ENCODE results near the gene ZFP62.

The ZFP62 gene

DNA sequence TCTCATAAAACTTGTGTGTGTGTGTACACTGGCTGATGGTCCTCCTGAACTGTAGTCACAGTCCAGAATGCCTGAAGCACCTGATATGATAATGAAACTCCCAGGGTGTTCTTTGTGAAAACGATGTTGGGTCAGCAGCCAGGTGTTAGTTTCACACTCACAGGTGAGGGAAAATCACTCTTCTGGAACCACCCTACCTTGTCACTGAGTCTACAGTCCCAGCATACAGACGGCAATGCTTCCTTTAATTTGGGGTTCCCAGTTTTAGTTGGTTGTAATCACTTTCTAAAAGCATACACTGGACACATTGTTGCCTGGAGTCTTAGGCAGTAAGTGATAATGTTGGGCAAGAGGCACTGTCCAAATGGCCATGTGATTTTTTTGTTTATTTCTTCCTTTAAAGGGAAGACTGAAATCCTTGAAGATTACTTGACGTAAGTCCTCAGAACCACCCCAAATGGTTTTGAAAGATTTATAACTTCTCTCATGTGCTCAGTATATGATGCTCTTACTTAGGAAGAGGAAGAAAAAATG lies 40.2 kb downstream of the ZFP62 start:
- peaks cover 0 to 6% of the 10 kb centered on the region in 2 experiments for H3K4me1 ChIP-seq (ENCODE audit: control insufficient read depth in 1 of 2, insufficient read depth in 1 of 2, low read depth in 1 of 2, low read length in 1 of 2)
- H3K9me3 ChIP-seq = no peaks in the 10 kb centered on the region
- TF ChIP-seq, protein P1, sequence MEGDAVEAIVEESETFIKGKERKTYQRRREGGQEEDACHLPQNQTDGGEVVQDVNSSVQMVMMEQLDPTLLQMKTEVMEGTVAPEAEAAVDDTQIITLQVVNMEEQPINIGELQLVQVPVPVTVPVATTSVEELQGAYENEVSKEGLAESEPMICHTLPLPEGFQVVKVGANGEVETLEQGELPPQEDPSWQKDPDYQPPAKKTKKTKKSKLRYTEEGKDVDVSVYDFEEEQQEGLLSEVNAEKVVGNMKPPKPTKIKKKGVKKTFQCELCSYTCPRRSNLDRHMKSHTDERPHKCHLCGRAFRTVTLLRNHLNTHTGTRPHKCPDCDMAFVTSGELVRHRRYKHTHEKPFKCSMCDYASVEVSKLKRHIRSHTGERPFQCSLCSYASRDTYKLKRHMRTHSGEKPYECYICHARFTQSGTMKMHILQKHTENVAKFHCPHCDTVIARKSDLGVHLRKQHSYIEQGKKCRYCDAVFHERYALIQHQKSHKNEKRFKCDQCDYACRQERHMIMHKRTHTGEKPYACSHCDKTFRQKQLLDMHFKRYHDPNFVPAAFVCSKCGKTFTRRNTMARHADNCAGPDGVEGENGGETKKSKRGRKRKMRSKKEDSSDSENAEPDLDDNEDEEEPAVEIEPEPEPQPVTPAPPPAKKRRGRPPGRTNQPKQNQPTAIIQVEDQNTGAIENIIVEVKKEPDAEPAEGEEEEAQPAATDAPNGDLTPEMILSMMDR (IDR thresholded peaks at IDR 0.05) = no peak
- H3K27ac ChIP-seq = peak overlapping the region; percentile 55
- H3K36me3 ChIP-seq = no peaks in the 10 kb centered on the region
- H3K27me3 ChIP-seq = peaks cover 27% of the 10 kb centered on the region
- no peak overlapping the region for H3K4me3 ChIP-seq (ENCODE audit: low read depth in 1 of 2, low read length in 1 of 2)

DNA sequence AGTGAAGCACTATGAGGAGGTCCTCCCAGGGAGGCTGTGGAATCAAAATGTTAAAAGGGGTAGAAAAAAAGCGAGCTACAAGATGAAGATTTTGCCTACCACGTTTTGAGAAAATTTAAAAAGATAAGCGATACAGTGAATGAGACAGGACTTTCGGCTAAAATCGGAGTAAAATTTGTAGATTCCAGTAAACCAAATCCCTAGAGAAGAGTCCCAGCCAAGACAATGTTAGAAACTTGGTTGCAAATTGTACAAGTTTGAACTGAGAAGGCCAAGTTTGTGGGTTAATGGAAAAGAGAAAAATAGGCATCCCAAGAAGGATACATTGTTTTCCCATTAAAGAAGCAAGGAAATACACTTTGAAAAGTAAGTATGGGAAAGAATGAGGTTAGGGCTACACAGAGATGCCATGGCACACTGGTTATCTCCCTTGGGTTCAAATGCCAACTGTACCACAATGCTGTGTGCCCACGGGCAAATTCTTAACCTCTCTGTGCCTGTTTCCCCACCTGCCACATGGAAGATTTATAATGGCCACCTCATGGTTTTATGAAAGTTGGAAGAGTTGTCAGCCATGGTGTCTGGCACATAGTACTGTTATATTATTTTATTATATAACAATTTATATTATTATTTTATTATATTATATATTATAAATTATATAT lies 42.3 kb downstream of the ZFP62 start:
- TF ChIP-seq, protein P1 (IDR thresholded peaks at IDR 0.05) = no peak
- no peaks in the 10 kb centered on the region for H3K9me3 ChIP-seq
- H3K4me3 ChIP-seq (ENCODE audit: low read depth in 1 of 2, low read length in 1 of 2) = no peak overlapping the region
- peaks cover 27% of the 10 kb centered on the region for H3K27me3 ChIP-seq
- no peak overlapping the region for H3K27ac ChIP-seq
- peaks cover 6 to 13% of the 10 kb centered on the region in 2 experiments for H3K4me1 ChIP-seq (ENCODE audit: control insufficient read depth in 1 of 2, insufficient read depth in 1 of 2, low read depth in 1 of 2, low read length in 1 of 2)
- no peaks in the 10 kb centered on the region for H3K36me3 ChIP-seq

DNA sequence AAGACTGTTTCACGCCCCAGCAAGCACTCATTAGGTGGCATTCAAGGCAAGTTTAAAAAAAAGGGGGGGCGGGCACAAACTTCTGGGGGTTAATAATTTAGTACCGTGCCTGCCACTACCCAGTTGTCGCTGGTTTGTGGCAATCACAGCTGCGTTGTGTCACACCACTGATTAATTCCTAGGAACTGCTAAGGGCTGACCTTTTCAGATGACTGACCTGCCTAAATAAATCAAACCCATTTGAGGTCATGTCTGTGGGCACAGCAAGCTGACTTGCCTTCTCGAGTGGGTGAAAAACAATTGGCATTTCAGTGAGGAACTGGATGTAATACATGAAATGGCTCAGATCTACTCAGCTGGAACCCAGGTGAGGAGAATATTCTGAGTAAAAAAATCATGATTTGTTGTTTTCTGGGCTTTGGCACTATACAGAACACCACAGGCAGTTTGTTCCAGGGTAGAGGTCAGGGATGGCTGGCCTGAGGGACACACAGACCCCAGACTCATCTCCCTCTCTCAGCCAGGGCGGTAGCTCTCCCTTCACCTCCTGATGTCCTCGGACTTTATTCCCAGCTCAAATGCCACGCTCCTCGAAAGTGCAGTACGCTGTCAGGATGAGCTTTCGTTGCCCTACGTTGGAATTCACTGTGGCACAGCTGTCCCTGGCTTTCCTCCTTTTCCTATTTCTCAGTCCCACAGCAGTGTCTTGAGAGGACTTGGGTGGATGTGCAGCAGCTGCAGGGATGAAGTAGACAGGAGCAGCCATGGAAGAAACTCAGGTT lies 43.0 kb downstream of the ZFP62 start:
- Histone ChIP-seq H3K27me3 (peaks cover 27% of the 10 kb centered on the region), H3K27ac (no peak overlapping the region), H3K4me1 (ENCODE audit: control insufficient read depth in 1 of 2, insufficient read depth in 1 of 2, low read depth in 1 of 2, low read length in 1 of 2) (peaks cover 6 to 13% of the 10 kb centered on the region in 2 experiments), H3K36me3 (no peaks in the 10 kb centered on the region), H3K9me3 (no peaks in the 10 kb centered on the region), H3K4me3 (ENCODE audit: low read depth in 1 of 2, low read length in 1 of 2) (no peak overlapping the region)
- TF ChIP-seq, protein P1 (IDR thresholded peaks at IDR 0.05) = no peak

DNA sequence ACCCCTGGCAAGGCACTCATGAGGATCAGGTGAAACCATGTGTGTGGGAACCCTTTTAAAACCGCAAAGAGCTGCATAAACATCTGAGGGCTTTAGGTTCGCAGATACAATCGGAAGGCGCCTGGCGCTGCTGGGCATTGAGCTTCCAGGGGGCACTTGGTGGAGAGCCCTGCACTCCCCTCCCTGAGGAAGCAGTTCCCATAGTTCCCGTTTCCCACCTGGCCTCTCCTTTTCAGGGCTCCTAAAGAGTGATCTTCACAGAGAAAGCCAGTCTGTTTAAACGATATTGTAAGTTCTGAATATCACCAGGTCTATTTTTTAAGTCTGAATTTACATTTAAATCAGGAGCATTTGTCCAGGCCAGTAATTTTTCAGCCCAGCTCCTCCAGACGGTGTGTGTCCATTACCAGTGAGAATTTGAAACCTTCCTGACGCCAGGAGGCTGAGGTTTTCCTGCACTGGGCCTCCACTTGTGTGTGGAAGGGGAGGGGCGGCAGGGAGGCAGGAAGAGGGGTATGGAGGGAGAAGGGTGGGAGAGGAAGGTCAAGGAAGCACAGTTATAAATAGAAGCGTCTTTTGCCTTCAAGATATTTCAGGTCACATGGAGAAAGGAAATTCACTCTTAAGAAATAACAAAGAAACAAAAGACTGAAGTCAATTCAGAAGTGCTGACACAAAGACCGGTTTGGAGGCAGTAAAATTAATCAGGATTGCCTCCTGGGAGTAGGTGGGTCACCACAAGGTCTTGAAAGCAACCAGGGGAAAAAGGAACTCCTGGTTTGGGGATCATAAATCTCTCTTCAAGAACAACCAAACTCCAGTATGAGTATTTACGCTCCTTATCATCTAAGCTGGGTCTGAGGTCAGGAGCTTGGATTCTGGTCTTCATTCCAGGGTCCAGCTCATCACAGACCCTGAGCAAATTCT lies 44.2 kb downstream of the ZFP62 start:
- TF ChIP-seq, protein P1 (IDR thresholded peaks at IDR 0.05) = no peak
- no peak overlapping the region for H3K27ac ChIP-seq
- H3K9me3 ChIP-seq = no peaks in the 10 kb centered on the region
- peaks cover 27% of the 10 kb centered on the region for H3K27me3 ChIP-seq
- H3K36me3 ChIP-seq = no peaks in the 10 kb centered on the region
- H3K4me3 ChIP-seq (ENCODE audit: low read depth in 1 of 2, low read length in 1 of 2) = no peak overlapping the region
- H3K4me1 ChIP-seq (ENCODE audit: control insufficient read depth in 1 of 2, insufficient read depth in 1 of 2, low read depth in 1 of 2, low read length in 1 of 2) = peaks cover 7 to 16% of the 10 kb centered on the region in 2 experiments

DNA sequence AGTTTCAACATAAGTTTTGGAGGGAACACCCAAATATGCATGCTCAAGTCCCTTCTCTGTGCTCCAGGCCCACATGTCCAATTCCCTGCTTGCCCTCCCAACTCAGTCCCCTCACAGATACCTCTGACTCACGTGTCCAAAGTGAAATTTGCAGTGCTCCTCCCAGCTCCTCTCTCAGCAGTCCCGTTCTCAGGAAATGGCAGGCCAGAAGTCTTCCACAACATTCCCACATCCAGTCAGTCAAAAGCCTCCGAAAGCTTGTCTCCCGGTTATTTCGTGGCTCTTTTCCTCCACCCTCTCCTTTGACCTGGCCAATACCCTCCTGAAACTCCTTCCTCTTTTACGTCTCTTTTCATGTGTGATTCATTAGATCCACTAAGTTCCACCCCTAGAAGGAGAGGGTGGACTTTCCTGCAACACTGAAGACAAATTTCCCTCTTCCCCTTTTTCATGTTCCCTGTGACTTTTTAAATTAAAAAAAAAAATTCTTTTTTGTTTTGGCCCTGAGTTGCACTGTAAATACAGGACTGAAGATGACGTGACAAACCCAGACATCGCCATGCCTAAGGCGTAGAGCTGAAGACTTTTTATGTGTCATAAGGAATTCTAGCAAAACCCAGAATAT lies 45.7 kb downstream of the ZFP62 start:
- peaks cover 18 to 24% of the 10 kb centered on the region in 2 experiments for H3K4me1 ChIP-seq (ENCODE audit: control insufficient read depth in 1 of 2, insufficient read depth in 1 of 2, low read depth in 1 of 2, low read length in 1 of 2)
- TF ChIP-seq, protein P1 (IDR thresholded peaks at IDR 0.05) = no peak
- no peaks in the 10 kb centered on the region for H3K9me3 ChIP-seq
- H3K4me3 ChIP-seq (ENCODE audit: low read depth in 1 of 2, low read length in 1 of 2) = no peak overlapping the region
- no peaks in the 10 kb centered on the region for H3K36me3 ChIP-seq
- H3K27ac ChIP-seq = no peak overlapping the region
- peaks cover 27% of the 10 kb centered on the region for H3K27me3 ChIP-seq
